Neural cell (in vitro differentiated cells): ENCODE measurements around the gene SMIM11.
"Not testable (repeated sequence)": the region's sequence is repeated elsewhere in the genome, so short reads cannot be mapped to it uniquely, and the experiment has no call there.

Experiments used
- EP300 ChIP-seq: fragments of 450-650 bp; conservative IDR thresholded peaks from 2 replicates; pipeline ENCODE4 v1.6.1; 2014; ENCODE audit warnings: antibody characterized with exemption, mild to moderate bottlenecking, moderate library complexity; ENCODE audit not compliant: poor library complexity, severe bottlenecking
- EZH2 ChIP-seq: fragments of 200-600, 300-800 bp; shearing (Covaris generic), sonication (generic); IDR thresholded peaks from 2 replicates; pipeline ENCODE4 v1.6.1; 2014; ENCODE audit warnings: antibody characterized with exemption, low read length, borderline replicate concordance, mild to moderate bottlenecking; ENCODE audit not compliant: insufficient read depth, poor library complexity, severe bottlenecking
- POLR2AphosphoS5 ChIP-seq: IDR thresholded peaks from 2 replicates; pipeline ENCODE4 v1.6.1; 2012
- SMC3 ChIP-seq: fragments of 450-650 bp; conservative IDR thresholded peaks from 2 replicates; pipeline ENCODE4 v1.6.1; 2014; ENCODE audit warnings: antibody characterized with exemption, mild to moderate bottlenecking, moderate library complexity; ENCODE audit not compliant: poor library complexity
- TAF1 ChIP-seq: IDR thresholded peaks from 2 replicates; pipeline ENCODE4 v1.6.1; 2012; ENCODE audit warnings: low read depth
- TF ChIP-seq, protein P1 (sequence below): fragments of 450-650 bp; IDR thresholded peaks from 2 replicates; pipeline ENCODE4 v1.5.1; 2014; ENCODE audit warnings: antibody characterized with exemption, mild to moderate bottlenecking, moderate library complexity; ENCODE audit not compliant: poor library complexity, severe bottlenecking

- TF ChIP-seq, protein P1, sequence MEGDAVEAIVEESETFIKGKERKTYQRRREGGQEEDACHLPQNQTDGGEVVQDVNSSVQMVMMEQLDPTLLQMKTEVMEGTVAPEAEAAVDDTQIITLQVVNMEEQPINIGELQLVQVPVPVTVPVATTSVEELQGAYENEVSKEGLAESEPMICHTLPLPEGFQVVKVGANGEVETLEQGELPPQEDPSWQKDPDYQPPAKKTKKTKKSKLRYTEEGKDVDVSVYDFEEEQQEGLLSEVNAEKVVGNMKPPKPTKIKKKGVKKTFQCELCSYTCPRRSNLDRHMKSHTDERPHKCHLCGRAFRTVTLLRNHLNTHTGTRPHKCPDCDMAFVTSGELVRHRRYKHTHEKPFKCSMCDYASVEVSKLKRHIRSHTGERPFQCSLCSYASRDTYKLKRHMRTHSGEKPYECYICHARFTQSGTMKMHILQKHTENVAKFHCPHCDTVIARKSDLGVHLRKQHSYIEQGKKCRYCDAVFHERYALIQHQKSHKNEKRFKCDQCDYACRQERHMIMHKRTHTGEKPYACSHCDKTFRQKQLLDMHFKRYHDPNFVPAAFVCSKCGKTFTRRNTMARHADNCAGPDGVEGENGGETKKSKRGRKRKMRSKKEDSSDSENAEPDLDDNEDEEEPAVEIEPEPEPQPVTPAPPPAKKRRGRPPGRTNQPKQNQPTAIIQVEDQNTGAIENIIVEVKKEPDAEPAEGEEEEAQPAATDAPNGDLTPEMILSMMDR = not testable (repeated sequence)
- not testable (repeated sequence) for TF ChIP-seq POLR2AphosphoS5, SMC3, EP300, EZH2, TAF1
Measured at GRCh38 chr21:34406676-34407075, 31.4 kb downstream of the SMIM11 start.
